ENCODE measurements around the gene TTC21B.

DNA sequence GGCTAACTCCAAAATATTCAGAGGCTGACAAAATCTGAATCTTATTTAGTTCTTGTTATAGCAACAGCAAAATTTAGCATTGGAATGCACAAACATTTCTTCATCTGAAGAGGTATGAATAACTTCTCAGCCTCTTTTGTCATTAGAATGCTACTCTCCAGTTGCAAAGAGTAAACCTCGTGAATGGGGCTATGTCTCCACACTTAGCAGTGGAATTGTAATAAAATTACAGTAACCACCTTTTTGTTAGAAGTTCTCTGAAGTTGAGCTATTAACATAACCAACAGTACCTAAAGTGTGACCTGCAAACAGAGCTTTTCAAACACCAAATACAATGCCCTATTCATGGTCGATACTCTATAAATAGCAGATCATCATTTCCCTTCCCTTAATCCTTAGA lies 109.4 kb downstream of the TTC21B start:
- TF ChIP-seq SREBF1 (IDR thresholded peaks at IDR 0.05; ENCODE audit: borderline replicate concordance, low read depth, low read length) (no peak), FOXA3 (CRISPR knock-in tag; conservative IDR thresholded peaks at IDR 0.05 in 1 of 2, IDR thresholded peaks at IDR 0.05 in 1 of 2) (no peak), ZNF212 (CRISPR knock-in tag; IDR thresholded peaks at IDR 0.05) (no peak), ZEB2 (IDR thresholded peaks at IDR 0.05) (no peak)
- TF ChIP-seq, protein P1, sequence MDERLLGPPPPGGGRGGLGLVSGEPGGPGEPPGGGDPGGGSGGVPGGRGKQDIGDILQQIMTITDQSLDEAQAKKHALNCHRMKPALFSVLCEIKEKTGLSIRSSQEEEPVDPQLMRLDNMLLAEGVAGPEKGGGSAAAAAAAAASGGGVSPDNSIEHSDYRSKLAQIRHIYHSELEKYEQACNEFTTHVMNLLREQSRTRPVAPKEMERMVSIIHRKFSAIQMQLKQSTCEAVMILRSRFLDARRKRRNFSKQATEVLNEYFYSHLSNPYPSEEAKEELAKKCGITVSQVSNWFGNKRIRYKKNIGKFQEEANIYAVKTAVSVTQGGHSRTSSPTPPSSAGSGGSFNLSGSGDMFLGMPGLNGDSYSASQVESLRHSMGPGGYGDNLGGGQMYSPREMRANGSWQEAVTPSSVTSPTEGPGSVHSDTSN (CRISPR knock-in tag; IDR thresholded peaks at IDR 0.05; ENCODE audit: low read depth) = no peak
- TF ChIP-seq, protein P1 (tag; conservative IDR thresholded peaks at IDR 0.05; ENCODE audit: low read depth) = no peak
- TF ChIP-seq, protein P2, sequence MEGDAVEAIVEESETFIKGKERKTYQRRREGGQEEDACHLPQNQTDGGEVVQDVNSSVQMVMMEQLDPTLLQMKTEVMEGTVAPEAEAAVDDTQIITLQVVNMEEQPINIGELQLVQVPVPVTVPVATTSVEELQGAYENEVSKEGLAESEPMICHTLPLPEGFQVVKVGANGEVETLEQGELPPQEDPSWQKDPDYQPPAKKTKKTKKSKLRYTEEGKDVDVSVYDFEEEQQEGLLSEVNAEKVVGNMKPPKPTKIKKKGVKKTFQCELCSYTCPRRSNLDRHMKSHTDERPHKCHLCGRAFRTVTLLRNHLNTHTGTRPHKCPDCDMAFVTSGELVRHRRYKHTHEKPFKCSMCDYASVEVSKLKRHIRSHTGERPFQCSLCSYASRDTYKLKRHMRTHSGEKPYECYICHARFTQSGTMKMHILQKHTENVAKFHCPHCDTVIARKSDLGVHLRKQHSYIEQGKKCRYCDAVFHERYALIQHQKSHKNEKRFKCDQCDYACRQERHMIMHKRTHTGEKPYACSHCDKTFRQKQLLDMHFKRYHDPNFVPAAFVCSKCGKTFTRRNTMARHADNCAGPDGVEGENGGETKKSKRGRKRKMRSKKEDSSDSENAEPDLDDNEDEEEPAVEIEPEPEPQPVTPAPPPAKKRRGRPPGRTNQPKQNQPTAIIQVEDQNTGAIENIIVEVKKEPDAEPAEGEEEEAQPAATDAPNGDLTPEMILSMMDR (IDR thresholded peaks at IDR 0.05 in 2 of 3, conservative IDR thresholded peaks at IDR 0.05 in 1 of 3; ENCODE audit: insufficient read depth in 2 of 3, low read depth in 1 of 3, low read length in 3 of 3) = no peak
- TF ChIP-seq, protein P3, sequence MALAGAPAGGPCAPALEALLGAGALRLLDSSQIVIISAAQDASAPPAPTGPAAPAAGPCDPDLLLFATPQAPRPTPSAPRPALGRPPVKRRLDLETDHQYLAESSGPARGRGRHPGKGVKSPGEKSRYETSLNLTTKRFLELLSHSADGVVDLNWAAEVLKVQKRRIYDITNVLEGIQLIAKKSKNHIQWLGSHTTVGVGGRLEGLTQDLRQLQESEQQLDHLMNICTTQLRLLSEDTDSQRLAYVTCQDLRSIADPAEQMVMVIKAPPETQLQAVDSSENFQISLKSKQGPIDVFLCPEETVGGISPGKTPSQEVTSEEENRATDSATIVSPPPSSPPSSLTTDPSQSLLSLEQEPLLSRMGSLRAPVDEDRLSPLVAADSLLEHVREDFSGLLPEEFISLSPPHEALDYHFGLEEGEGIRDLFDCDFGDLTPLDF (CRISPR knock-in tag; IDR thresholded peaks at IDR 0.05) = no peak

All from K562 (cell line).